Neural cell (in vitro differentiated cells): Measurements from ENCODE around the gene NHERF1.

Experiments used
- CTCF ChIP-seq: fragments of 450-650 bp; IDR thresholded peaks from 2 replicates; pipeline ENCODE4 v1.5.1; 2014; ENCODE audit warnings: antibody characterized with exemption, mild to moderate bottlenecking, moderate library complexity; ENCODE audit not compliant: poor library complexity, severe bottlenecking
- EZH2 ChIP-seq: fragments of 200-600, 300-800 bp; shearing (Covaris generic), sonication (generic); IDR thresholded peaks from 2 replicates; pipeline ENCODE4 v1.6.1; 2014; ENCODE audit warnings: antibody characterized with exemption, low read length, borderline replicate concordance, mild to moderate bottlenecking; ENCODE audit not compliant: insufficient read depth, poor library complexity, severe bottlenecking
- RAD21 ChIP-seq: fragments of 450-650 bp; conservative IDR thresholded peaks from 2 replicates; pipeline ENCODE4 v1.6.1; 2014; ENCODE audit warnings: antibody characterized with exemption, mild to moderate bottlenecking, moderate library complexity
- TF ChIP-seq, protein P1 (sequence below): IDR thresholded peaks from 2 replicates; pipeline ENCODE4 v1.6.1; 2012; ENCODE audit warnings: borderline replicate concordance

DNA sequence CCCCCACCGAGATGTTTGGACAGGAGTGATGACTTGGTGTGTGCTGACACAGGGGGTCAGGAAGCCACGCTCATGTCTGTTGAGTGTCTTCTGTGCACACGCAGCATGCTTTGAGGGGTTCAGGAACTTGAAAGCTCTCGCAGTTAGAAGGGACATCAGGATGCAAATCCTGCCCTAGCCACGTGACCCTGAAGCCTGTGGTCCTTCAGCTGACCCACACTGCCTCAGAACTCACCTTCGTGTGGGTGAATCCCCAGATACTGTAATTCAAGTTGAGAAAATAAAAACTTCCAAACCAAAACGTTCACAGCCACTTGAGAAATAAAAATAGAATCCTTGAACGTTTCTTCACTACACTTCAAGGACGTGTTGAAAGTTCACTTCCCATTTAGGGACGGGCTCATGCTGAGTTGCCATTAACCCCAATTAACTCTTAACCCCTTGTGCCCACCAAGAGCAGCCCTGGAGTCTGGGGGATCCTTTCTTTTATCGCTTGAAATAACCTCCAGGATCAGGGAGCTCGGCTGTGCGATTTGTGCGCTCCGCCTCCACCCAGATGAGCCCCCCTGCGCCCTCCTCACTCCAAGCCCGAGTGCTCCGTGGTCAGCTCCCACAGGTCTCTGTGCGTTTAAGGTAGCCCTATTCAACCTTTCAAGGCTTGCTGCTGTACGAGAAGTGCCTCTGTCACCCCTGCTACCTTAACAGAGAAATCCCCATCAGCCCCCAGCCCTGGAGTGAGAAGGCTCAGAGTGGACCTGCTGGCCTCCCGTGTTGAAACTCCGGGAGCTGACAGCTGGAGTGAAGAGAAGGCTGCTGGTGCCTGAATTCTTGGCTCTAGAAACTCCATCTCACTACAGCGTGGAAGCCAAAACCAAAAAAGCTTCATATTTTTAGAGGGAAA is 63.9 kb downstream of the NHERF1 start:
- TF ChIP-seq, protein P1, sequence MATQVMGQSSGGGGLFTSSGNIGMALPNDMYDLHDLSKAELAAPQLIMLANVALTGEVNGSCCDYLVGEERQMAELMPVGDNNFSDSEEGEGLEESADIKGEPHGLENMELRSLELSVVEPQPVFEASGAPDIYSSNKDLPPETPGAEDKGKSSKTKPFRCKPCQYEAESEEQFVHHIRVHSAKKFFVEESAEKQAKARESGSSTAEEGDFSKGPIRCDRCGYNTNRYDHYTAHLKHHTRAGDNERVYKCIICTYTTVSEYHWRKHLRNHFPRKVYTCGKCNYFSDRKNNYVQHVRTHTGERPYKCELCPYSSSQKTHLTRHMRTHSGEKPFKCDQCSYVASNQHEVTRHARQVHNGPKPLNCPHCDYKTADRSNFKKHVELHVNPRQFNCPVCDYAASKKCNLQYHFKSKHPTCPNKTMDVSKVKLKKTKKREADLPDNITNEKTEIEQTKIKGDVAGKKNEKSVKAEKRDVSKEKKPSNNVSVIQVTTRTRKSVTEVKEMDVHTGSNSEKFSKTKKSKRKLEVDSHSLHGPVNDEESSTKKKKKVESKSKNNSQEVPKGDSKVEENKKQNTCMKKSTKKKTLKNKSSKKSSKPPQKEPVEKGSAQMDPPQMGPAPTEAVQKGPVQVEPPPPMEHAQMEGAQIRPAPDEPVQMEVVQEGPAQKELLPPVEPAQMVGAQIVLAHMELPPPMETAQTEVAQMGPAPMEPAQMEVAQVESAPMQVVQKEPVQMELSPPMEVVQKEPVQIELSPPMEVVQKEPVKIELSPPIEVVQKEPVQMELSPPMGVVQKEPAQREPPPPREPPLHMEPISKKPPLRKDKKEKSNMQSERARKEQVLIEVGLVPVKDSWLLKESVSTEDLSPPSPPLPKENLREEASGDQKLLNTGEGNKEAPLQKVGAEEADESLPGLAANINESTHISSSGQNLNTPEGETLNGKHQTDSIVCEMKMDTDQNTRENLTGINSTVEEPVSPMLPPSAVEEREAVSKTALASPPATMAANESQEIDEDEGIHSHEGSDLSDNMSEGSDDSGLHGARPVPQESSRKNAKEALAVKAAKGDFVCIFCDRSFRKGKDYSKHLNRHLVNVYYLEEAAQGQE, result no peak
- TF ChIP-seq EZH2 (no peak), CTCF (no peak), RAD21 (no peak)
